Activated CD4-positive, alpha-beta T cell treated with anti-CD3 and anti-CD28 coated beads, Interleukin-2, amount 50 U/mL, for 1 hour (primary cell): ENCODE data around the gene ST8SIA2.

Experiments
- DNase-seq: peaks from one replicate; pipeline ENCODE4 v3.0.0-alpha.2; 2020

ST8SIA2 gene

DNA sequence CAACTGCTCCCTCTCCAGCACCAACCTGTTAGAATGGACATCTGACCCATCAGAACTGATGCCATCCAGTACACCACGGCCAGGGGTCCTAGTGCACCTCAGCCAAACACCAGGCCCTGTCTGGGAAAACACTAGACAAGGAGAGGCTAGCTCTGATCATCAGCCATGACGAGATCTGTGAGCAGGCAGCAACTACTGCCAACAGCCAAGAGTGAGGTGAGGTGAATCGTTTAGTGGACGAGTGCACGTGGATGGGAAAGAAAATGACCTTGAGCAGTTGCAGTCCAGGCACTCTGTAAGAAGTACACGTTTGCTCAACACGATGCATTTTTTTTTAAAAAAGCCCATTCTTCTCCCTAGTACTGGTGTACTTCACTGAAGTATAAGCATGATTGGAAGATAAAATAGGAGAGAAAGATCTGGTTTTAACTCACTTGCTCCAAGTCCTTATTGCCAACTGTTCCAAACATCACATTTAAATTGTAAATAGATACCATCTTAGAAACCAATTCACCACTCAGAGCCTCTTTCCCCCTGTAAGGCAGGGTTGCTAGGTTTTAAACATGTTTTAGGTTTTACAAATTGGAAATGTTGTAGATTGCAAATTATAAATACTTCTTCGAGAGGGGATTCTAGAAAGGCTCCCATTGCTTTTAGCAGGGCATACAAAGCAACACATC is 5.7 kb downstream of the ST8SIA2 start:
- DNase-seq, result no peak

DNA sequence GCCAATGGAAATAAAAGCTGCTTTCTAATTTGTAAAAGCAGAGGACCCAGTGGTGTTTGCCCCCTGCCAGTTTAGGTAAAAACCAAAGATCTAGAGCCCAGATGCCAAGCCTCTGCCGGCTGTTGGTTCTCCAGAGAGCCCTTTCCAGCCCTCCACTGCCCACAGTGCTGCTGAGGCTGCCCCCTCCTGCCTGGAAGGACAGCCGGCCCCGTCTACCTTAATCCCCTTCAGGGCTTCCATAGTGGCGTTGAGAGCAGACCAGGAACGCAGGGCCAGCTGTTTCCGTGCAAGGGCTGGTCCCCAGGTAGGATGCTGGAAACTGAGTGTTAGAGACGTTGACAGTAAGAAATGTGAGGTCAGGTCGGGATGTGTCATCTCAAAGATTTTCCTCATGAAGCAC is 6.9 kb downstream of the ST8SIA2 start:
- DNase-seq, result no peak

DNA sequence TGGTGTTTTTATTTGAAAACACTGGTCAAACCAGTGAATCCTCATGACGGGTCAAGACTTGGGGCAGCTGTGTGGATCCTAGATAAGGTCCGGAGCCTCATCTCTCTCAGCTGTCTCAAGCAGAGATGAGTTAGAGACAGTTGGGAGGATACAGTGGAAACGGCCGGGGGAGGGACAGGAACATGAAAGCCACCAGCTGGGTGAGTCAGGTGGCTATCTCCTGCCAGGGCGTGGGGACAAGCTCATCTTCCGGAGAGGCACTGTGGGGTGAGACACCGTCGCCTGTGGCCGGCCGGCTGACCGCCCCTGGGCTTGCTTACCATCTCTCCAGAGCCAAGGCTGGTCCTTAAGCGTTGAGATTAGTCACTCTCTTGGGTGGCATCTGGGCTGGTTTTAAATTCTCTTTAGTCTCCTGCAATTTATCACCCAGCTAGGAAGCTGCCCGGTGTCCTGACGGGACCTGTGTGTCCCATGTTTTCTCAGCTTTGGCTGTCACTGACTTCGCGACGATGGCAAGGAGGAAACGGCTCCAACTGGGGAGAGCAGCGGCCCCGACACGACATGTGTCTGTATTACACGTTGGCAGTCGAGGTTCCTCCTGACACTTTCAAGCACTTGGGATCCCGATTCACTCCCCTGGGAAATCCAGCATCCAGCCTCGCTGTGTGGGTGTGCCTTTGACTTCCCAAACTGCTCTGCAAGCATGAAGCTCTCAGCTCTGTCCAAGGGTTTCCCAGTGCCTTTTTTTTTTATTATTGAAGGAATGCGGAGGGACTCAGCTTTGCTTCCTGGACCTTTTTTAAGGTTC is 7.5 kb downstream of the ST8SIA2 start:
- no peak for DNase-seq

DNA sequence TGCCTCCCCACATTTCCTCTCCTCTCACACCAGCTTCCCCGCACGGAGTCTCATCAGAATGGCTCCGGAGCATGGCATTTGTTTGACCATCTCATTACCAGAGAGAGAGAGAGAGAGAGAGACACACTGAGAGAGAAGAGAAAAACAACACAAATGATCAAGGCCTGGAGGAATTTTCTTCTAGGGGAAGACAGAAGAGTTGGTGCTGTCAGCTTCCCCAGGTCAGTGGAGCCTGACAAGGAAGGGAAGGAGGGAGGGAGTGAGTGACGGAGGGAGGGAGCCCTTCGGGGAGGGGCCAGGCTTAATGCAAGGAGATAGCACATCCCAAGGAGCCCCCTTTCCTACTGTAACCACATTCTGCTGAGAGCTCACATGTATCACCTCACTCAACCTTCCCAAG is 9.1 kb downstream of the ST8SIA2 start:
- DNase-seq, result no peak

DNA sequence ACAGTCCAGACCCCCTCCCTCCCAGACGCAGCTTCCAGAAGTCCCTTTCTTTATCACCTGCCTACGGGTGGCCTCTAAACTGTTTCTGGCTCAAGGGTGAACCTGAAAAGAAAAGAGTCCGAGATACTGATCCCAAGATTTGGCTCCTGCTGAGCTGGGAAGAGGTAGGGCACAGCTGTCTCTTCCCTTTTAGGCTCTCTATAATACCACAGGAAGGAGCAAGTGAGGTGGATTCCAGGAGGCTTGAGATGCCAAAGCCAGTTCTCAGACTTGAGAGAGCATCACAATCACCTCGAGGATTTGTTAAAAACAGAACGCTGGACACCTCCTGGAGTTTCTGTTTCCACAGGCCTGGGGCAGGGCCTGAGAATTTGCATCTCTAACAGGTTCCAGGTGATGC is 12.3 kb downstream of the ST8SIA2 start:
- DNase-seq, result no peak

DNA sequence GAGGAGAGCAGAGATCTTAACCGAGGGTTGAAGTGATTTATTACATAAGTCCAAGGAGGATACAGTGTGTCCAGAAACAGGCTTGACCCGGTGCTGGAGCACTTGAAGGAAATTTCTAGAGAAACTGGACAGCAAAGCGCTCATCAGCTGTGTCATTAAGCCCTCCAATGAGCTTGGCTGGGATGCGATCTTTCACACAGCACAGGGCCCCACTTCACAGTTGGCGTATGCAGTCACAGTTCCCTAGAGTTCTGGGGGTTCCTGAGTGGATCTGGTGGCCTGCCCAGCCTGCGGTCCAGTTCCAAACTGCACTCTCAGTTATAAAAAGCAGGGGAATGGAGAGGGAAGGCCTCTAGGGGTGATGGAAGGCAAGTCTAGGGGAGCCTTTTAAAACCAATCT is 13.6 kb downstream of the ST8SIA2 start:
- no peak for DNase-seq

DNA sequence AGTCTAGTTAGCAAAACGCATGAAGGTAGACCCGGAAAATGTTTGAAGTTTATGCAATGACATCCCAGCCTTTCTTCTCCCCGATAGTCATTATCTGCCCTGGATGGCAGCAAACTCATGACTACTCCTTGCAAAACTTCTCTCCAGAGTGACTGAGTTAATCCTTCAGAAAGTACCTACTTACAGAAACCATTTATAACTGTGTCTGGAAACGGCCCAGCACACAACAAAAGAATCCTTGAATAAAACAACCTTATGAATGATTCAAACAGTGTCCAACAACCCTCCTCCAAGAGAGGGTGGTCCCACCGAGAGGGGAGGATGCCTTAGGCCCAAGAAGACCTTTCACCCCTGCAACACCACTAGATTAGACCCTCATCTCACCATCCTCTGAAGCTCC is 14.2 kb downstream of the ST8SIA2 start:
- DNase-seq, result no peak

DNA sequence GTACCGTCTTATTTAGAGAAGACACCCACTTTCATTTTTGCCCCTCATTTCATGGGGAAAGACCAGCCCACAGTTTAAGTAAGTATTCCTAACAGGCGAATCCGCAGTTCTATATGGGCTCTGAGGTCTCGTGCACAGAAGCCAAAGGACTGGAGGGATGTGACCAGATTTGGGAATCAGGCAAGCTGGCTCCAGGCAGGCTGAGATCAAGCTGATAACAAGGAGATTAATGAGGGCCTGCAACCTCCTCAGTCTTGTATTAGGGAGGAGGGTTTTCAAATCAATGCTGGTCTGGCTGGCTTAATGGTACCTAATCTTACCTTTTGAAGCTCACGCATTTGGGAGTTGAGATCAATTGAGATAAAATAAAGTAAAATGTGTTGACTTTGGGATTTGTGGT is 15.3 kb downstream of the ST8SIA2 start:
- DNase-seq, result no peak

DNA sequence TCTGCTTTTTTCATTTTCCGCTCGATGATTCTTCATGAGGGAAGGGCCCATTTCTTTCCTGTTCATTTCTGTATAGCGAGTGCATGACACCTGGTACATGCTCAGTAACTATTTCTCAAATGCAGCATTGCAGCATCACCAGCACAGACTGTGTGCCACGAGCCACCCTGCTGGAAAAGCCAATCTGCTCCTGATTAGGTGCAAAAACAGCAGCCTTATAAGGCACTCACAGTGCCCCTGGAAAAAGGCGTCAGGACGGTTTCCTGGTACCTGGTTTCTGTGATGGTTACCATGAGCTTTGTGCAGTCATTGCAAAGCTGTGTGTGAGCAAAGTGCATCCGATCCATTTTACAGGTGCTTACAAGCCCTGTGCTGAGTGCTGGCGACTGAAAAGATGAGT is 15.8 kb downstream of the ST8SIA2 start:
- no peak for DNase-seq

DNA sequence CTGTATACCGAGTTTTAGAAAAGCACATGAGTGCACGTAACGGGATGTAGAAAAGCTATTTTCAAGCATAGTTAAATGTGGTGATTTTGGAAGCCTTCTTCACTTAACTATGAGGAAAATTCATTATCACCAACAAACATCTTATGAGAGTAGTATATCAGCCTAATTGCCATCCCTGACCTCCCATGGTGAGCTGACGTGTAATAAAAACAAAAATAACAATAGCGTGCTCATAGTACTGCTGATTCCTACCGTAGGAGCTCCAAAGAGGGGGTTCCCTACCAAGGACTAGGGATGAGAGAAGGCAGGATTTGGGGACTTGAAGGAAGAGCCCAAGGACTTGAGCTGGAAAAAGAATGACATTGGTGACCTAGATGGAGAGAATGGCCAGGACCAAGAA is 16.9 kb downstream of the ST8SIA2 start:
- no peak for DNase-seq

DNA sequence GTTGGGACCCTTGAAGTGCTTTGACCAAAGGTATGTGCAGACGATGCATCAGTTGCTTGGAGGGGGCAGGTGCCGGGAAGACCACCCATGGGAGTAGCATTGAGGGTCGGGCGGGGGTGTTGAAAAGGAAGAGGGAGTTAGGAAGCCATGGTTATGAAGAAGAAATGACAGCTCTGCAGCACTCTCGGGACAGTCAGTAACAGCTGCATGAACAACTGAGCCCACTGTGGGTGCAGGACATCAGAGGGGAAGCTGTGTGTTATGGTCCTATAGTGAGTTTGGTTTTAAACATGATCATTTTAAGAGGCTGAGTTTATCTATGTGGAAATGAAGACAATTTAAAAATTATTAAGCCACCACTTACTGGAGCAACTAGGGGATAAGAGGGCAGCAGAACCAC is 17.6 kb downstream of the ST8SIA2 start:
- no peak for DNase-seq

DNA sequence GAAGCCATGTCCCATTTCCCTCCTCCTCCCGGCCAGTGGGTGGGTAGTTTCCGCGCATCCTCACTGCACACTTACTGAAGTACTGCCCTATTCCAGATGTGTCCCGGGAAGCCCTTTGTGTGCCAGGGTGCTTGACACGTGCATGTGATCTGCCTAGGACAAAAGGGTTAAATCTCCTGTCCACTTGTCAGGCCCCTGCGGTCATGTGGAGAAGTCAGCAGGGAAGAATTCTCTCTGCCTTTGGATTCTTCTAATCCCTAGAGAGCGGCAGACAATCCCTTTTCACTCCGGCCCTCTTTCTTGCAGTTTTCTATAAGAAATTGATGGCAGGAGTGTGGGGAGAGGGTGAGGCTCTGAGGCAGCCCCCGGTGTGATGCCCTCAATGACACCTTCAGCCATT is 19.8 kb downstream of the ST8SIA2 start:
- no peak for DNase-seq

DNA sequence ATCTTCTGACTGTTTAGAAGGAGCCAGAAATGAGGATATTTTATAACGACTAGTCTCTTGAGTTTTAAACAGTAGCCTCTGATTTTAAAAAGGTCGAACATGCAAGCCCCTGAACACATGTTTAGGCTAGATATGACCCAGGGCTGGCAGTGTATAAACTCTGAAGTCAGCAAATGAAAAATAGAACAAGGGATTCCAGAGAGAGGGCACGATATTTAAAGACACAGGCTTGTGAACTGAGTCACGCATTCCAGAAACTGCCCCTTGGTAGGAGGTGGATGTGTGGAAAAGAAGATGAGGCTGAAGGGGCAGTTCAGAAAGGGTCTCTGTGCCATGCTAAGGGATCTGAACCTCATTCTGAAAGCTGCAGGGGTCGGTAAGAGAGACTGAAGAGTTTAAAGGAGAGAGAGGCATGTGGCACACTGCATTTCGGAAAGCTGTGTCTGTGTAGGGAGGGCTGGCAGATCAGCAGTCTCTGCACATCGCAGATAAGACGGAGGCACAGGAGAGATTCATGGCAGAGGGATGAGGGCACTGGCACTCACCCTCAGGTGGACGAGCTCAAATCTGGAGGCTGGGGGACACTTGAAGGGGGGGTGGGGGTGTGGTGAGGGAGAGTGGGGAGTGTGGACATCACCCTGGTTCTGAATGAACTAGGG is 22.1 kb downstream of the ST8SIA2 start:
- DNase-seq, result no peak

DNA sequence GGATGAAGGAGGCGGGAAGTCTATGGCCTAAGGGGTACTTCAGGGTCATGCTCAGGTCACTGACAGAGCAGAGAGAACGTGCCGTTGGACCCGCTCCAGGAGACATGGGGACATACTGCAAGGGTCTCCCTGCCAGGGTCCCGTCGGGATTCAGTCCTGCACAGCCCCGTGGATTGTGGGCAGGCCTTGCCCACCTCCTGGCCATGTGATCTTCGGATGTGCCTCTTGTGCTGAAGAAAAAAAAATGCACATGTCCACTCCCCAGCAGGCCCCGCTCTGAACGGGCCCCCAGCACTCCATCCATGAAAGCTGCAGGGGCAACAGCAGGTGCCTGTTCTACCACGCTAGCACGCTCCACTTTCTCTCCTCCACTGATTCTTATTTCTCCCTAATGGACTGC is 22.9 kb downstream of the ST8SIA2 start:
- DNase-seq, result no peak

DNA sequence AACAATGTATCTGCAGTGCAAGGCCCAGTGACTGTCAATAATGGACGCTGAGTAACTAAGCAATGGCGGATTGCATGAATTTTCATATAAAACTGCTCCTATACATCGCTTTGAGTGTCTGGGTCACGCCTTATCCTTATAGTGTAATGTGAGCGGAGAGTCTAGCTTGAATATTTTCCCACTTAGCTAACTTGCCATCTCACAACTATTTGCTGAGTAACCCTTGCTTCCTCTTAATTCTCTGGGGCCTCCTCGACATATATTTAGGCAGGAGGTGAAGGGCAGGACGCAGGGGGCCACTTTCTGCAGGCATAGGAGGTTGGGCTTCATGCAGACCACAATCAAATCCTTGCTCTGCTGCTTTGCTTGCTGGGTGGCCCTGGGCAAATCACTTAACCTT is 24.0 kb downstream of the ST8SIA2 start:
- no peak for DNase-seq

DNA sequence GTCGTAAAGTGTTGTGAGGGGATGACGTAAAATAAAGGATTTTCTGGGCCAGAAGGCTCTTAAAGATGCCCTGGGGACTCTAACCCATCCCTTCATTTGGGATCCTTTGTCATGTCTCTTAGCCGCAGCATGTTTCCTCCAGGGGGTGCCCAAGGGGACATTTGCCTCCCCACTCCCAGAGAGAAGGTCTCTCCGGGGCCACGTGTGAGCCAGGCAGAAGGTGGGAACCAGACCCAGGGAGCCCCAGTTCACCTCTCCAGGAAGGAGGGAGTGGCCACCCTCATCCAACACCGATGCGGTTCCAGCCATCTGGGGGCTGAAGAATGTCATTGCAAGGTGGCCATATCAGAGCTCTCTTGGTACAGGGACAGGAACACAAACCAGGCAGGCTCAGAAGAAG is 25.2 kb downstream of the ST8SIA2 start:
- DNase-seq, result no peak

DNA sequence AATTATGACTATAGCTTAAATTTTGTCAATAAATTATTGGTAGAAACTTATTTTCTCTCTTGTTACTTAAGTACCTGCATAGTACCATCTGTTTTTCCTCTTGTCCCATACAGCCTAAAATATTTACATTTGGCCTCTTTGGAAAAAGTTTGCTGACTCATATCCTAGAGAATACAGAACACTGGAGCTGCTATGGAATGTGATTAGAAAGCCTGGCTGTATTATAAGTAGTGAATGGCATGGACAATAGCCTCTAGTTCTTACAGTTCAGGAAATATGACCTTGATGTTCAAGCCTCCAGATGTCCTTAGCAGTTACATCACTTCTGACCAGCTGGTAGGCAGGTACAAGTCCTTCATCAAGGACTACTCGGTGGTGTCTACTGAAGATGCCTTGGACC is 28.3 kb downstream of the ST8SIA2 start:
- no peak for DNase-seq

DNA sequence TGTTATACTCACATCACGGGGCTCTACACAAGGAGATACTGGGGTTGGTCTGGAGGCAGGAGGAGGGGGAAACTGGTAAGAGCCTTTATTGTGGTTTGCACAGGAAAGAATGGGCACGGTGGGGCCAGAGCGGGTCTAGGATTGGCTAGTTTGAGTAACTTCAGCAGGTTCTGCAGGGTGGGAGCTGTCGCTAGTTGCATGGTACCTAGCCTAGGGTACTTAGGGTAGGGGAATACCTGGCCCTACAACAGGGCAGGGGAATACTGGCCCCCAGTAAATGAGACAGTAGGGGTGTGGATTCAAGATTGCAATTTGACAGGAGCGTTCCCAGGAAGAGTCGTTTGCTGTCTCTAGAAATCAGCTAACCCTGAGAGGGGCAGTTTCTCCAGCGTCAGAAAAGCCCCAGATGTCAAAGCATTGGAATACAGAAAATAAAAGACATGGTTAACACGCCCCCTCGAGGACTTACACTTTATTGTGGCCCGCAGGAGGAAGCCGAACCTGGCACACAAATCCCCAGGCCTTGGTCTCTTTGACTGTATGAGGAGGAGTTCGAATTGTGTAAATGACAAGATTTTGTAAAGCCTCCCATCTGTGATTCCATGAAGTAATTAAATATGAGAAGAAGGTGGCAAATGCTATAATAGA is 32.0 kb downstream of the ST8SIA2 start:
- DNase-seq, result no peak

DNA sequence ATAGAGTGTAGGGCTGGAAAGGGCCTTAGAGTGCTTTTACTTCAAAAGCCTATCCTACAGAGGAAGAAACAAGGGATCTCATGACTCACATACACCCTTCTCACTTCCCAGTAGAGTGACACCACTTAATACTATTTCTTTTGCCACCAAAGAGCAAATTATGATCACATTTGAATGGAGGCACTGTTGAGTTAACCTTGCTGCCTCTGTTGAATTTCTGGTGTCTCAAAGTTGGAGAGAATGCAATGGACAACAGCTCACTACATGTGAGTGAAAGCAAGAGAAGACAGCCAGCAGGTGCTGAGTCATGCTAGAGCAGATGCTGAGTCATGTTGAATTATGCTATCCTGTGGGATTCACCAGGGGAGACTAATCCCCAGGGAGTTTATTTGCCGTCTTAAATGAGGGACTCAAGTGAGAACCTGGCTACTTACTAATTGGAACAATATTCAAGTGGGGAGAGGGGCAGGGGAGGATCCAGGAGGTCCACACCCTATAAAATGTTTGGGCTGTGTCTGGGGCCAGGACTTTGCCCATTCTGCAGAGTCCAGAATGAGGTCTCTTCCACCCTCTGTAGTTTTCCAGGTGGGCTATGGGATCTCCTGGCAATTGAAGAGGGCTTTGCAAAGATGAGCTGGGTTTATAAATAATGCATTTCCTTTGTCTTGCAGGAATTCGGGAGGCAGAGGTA is 35.8 kb downstream of the ST8SIA2 start:
- no peak for DNase-seq

DNA sequence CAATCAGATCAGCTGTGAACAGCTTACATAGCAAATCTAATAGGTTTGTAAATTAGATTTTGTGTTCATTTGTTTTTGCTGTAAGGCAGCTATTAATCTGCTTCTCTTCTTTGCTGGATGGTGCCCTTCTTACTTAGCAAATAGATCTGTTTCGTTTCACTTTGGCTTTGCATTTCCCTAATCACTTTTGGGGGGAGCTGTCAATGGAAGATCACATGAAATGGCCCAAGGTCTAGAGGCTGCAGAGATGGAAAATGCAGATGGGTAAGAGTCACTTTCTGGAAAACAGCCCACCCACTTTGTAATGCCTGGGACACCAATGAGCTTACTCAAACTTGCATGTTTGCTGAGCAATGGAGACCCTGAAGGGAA is 36.4 kb downstream of the ST8SIA2 start:
- no peak for DNase-seq

DNA sequence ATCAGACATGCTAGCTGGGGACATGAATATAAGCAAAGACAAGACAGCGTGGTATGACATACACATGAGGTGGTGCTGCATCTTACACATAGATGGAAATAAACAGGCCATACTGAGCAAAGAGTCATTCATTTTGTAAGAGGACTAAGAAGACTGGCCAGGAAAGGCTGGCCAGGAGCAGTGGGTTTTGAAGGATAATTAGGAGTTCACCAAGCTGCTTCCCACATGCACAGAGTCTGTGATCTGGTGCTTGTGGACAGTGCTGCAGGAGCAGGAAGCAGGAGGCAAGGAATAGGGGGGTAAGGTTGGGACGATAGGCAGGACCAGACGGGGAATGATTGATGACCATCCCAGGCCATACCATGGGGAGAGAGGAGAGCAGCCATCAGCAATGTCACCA is 41.5 kb downstream of the ST8SIA2 start:
- no peak for DNase-seq

DNA sequence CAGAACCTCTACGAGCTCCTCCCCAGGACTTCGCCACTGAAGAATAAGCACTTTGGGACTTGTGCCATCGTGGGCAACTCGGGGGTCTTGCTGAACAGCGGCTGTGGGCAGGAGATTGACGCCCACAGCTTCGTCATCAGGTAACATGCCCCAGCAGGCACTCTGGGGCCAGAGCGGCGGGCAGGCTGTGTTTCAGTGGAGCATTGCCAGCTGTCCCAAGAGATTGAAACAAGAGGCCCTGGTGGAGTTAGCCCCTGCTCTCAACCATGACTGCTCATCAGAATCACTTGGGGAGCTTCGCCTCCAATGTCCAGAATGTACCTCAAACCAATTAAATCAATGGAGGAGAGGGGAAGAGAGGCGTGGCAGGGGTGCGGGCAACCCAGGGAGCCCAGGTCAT is 44.8 kb downstream of the ST8SIA2 start:
- no peak for DNase-seq

DNA sequence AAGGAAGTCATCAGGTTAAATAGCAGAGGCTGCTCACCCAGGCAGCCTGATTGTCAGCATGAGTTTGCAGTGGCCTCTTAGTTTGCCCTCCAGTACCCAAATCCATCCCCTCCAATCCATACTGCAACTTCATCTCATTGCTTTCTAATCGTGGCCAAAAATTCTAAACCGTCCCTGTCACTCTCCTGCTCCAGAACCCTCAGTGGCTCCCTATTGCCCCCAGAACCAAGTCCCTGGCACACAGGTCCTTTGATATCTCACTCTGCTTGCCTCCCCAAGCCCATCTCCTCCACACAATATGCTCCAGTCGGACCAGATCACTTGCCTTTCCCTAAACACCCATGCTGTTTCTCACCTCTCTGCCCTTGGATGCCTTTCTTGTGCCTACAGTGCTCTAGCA is 49.7 kb downstream of the ST8SIA2 start:
- DNase-seq, result no peak
